Epithelial cell of proximal tubule (primary cell): ENCODE results near the gene MTNR1A. TPM values are rescaled to one million over a fixed set of nuclear protein-coding genes. Genes with fewer than 3 reads are reported as not detected.

Source experiments
- DNase-seq: peaks from one replicate; pipeline ENCODE4 v3.0.0-alpha.2; 2011; ENCODE audit warnings: low read depth
- H3K4me3 ChIP-seq: 2 replicates; pipeline ENCODE4 v1.5.1; 2011; ENCODE audit warnings: low read depth, mild to moderate bottlenecking, low read length
- total RNA-seq: library from RNA; depleted of rRNA; stranded (reverse); fragments of >200 nt; gene quantifications from 2 replicates; pipeline ENCODE4 v1.2.3, GENCODE V29; 2015
- TF ChIP-seq, protein P1 (sequence below): conservative IDR thresholded peaks from 2 replicates; pipeline ENCODE4 v1.5.1; 2012; ENCODE audit warnings: low read depth, mild to moderate bottlenecking, low read length

The MTNR1A gene
- total RNA-seq, 1 donor from 2014 or later, result not detected

DNA sequence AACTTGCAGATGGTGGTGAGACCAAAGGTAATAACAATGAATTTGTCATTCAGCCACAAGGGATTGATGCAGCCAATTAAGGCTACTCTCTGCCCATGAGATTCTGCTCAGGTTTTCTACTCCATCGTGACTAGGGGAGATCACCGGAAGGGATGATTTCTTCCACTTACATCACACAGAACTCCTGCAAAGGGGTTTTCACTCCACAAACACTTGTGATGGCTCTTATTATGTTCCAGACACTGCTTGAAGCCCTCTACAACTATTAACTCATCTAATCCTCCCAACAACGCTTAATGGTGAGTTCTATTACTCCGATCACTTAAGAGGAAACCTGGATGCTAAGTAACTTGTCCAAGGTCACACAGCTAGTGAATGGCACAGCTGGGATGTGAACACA lies 55.9 kb downstream of the MTNR1A start:
- H3K4me3 ChIP-seq, result no peak overlapping the region
- TF ChIP-seq, protein P1, sequence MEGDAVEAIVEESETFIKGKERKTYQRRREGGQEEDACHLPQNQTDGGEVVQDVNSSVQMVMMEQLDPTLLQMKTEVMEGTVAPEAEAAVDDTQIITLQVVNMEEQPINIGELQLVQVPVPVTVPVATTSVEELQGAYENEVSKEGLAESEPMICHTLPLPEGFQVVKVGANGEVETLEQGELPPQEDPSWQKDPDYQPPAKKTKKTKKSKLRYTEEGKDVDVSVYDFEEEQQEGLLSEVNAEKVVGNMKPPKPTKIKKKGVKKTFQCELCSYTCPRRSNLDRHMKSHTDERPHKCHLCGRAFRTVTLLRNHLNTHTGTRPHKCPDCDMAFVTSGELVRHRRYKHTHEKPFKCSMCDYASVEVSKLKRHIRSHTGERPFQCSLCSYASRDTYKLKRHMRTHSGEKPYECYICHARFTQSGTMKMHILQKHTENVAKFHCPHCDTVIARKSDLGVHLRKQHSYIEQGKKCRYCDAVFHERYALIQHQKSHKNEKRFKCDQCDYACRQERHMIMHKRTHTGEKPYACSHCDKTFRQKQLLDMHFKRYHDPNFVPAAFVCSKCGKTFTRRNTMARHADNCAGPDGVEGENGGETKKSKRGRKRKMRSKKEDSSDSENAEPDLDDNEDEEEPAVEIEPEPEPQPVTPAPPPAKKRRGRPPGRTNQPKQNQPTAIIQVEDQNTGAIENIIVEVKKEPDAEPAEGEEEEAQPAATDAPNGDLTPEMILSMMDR, result no peak
- no peak for DNase-seq

DNA sequence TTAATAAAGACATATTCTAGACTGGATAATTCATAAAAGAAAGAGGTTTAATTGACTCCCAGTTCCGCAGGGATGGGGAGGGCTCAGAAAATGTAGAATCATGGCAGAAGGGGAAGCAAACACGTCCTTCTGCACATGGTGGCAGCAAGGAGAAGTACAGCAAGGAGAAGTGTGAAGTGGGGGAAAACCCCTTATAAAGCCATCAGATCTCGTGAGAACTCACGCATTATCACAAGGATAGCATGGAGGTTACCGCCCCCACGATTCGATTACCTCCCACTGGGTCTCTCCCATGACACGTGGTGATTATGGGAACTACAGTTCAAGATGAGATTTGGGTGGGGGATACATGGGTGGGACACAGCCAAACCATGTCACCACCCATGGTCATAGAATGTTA lies 58.3 kb downstream of the MTNR1A start:
- H3K4me3 ChIP-seq, result no peak overlapping the region
- TF ChIP-seq, protein P1, result no peak
- no peak for DNase-seq

DNA sequence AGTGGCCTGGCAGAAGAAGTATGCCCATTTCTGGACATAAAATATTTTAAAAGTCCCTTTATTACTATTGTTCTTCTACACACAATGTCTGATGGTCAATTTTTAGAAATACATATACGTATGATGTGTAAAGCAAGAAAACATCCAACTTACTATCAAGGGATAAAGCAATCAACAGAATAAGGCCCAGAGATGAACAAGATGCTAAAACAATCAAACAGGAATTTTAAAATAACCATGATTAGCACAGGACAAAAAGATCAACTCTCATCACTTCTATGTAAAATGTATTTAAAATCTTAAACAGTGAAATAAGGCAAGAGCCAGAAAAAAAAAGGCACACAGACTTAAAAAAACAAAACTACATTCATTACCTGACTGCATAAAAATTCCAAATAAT lies 60.9 kb downstream of the MTNR1A start:
- DNase-seq, result no peak
- TF ChIP-seq, protein P1, result no peak
- no peak overlapping the region for H3K4me3 ChIP-seq

- no peak overlapping the region for H3K4me3 ChIP-seq
- no peak for DNase-seq
- TF ChIP-seq, protein P1, result no peak
Observed at GRCh38 chr4:186487726-186488125, 67.6 kb downstream of the MTNR1A start.

DNA sequence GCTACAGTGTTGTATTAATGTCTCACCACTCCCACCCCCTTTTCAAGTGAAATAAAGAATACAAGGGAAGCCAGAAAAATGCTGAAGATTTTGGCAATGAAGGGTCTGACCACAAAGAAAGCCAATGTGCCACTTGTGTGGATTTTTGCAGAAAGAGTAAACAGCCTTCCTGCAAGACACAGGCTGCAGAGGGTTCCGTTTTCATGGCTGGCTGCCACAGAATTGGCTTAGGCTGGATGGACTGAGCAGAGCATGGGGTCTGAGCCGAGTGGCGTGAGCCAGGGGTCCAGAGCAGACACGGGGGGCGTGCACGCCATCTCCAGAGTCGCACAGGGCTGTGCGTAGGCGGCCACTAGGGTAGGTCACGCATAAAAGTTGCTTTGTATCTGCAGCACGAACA lies 69.2 kb downstream of the MTNR1A start:
- TF ChIP-seq, protein P1, result no peak
- H3K4me3 ChIP-seq, result no peak overlapping the region
- no peak for DNase-seq

- TF ChIP-seq, protein P1, result peak; percentile 21
- no peak for DNase-seq
Observed at GRCh38 chr4:186485561-186486062, 69.8 kb downstream of the MTNR1A start.

DNA sequence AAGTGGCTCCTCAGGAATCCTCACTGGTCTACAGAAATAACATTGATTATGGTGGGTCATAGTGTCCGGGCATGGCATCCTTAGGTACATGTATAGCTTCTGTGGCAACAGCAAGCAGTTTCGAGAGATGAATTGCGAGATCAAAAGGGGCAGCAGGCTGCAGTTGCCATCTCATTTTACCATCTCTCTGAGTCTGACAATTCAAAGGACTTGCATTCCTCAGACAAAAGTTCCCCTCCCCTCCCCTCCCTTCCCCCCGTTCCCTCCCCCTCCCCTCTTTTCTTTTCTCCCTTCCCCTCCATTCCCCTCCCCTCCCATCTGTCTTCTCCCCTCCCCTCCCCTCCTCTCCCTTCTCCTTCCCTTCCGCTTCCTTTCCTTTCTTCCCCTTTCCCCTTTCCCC lies 70.2 kb downstream of the MTNR1A start:
- H3K4me3 ChIP-seq, result peak overlapping the region; percentile 48
- TF ChIP-seq, protein P1, result no peak
- DNase-seq, result no peak

More at GRCh38 chr4:186485561-186486062, 69.8 kb downstream of the MTNR1A start:
- H3K4me3 ChIP-seq, result peak overlapping the region; percentile 48
